GM23338 (cell line): ENCODE results near the gene CNOT11. TPM values are rescaled to one million over a fixed set of nuclear protein-coding genes. Genes with fewer than 3 reads are reported as not detected.
A peak's percentile ranks its signal among the peaks of the same experiment; 100 is the strongest.

ENCODE experiments used
- ATAC-seq: fragments of 200-7000 bp; cut with Tn5 transposase; 3 replicates; pipeline ENCODE4 v1.9.1; 2020
- DNase-seq: peaks from one replicate; pipeline ENCODE4 v3.0.0-alpha.2; 2015; ENCODE audit warnings: low spot score
- H2AFZ ChIP-seq: fragments of 200-600 bp; sonication (generic); 2 replicates; pipeline ENCODE4 v1.8.0; 2016; ENCODE audit warnings: antibody characterized with exemption, mild to moderate bottlenecking, moderate library complexity
- H3F3A ChIP-seq: fragments of 200-600 bp; sonication (generic); replicated peaks from 2 replicates; pipeline ENCODE4 v1.8.0; 2017; ENCODE audit warnings: antibody characterized with exemption, mixed run types, low read depth
- H3K27ac ChIP-seq: fragments of 200-600 bp; sonication (generic); 2 replicates; pipeline ENCODE4 v1.6.1; 2016; ENCODE audit warnings: low read depth
- H3K27me3 ChIP-seq: fragments of 200-600 bp; sonication (generic); 2 replicates; pipeline ENCODE4 v1.8.0; 2016; ENCODE audit warnings: mild to moderate bottlenecking, mixed run types, moderate library complexity; ENCODE audit not compliant: insufficient read depth
- H3K36me3 ChIP-seq: fragments of 200-600 bp; sonication (generic); 2 replicates; pipeline ENCODE4 v1.8.0; 2016; ENCODE audit warnings: mild to moderate bottlenecking; ENCODE audit not compliant: insufficient read depth
- H3K4me1 ChIP-seq: fragments of 200-600 bp; sonication (generic); 2 replicates; pipeline ENCODE4 v1.8.0; 2016; ENCODE audit warnings: mild to moderate bottlenecking, moderate library complexity; ENCODE audit not compliant: insufficient read depth
- H3K4me2 ChIP-seq: fragments of 200-600 bp; sonication (generic); 2 replicates; pipeline ENCODE4 v1.7.1; 2017; ENCODE audit warnings: mixed run types
- H3K4me3 ChIP-seq: fragments of 200-600 bp; sonication (generic); 2 replicates; pipeline ENCODE4 v1.6.1; 2016; ENCODE audit warnings: mixed run types
- H3K79me2 ChIP-seq: fragments of 200-600 bp; sonication (generic); replicated peaks from 2 replicates; pipeline ENCODE4 v1.8.0; 2017; ENCODE audit warnings: mild to moderate bottlenecking; ENCODE audit not compliant: insufficient read depth
- H3K9me2 ChIP-seq: fragments of 200-600 bp; sonication (generic); 2 replicates; pipeline ENCODE4 v1.8.0; 2017; ENCODE audit not compliant: insufficient read depth
- H4K20me1 ChIP-seq: fragments of 200-600 bp; sonication (generic); replicated peaks from 2 replicates; pipeline ENCODE4 v1.8.0; 2017; ENCODE audit warnings: mild to moderate bottlenecking; ENCODE audit not compliant: insufficient read depth
- H3K27ac Mint-ChIP-seq: 2 replicates; pipeline ENCODE4 v1.8.0; 2020; ENCODE audit warnings: inconsistent platforms, mild to moderate bottlenecking, moderate library complexity, mixed read lengths
- H3K27me3 Mint-ChIP-seq: 3 replicates; pipeline ENCODE4 v1.8.0; 2022; ENCODE audit warnings: low read depth, mild to moderate bottlenecking, moderate library complexity, mixed read lengths, inconsistent platforms; ENCODE audit not compliant: insufficient read depth, poor library complexity
- H3K36me3 Mint-ChIP-seq: 3 replicates; pipeline ENCODE4 v1.8.0; 2021; ENCODE audit warnings: low read depth, mild to moderate bottlenecking, inconsistent platforms, moderate library complexity, mixed read lengths
- H3K4me1 Mint-ChIP-seq: 3 replicates; pipeline ENCODE4 v1.8.0; 2020; ENCODE audit warnings: mild to moderate bottlenecking, inconsistent platforms, mixed read lengths
- H3K4me3 Mint-ChIP-seq: 3 replicates; pipeline ENCODE4 v1.8.0; 2021; ENCODE audit warnings: moderate library complexity, mild to moderate bottlenecking, inconsistent platforms, mixed read lengths
- H3K9me3 Mint-ChIP-seq: 3 replicates; pipeline ENCODE4 v1.8.0; 2020; ENCODE audit warnings: moderate library complexity, mild to moderate bottlenecking, inconsistent platforms, mixed read lengths
- CREB1 ChIP-seq: fragments of 250-450 bp; sonication (Bioruptor Pico); IDR thresholded peaks from 2 replicates; pipeline ENCODE4 v1.5.0; 2020; ENCODE audit warnings: low read depth, mild to moderate bottlenecking, moderate library complexity
- EZH2phosphoT487 ChIP-seq: fragments of 200-600 bp; sonication (generic); IDR thresholded peaks from one replicate; pipeline ENCODE4 v1.8.1; 2018; ENCODE audit warnings: antibody characterized with exemption; ENCODE audit not compliant: unreplicated experiment
- JUNB ChIP-seq: IDR thresholded peaks from one replicate; pipeline ENCODE4 v1.6.1; 2016; ENCODE audit warnings: antibody characterized with exemption; ENCODE audit not compliant: unreplicated experiment
- ZNF114 ChIP-seq: fragments of 250-450 bp; sonication (Bioruptor Pico); IDR thresholded peaks from 2 replicates; pipeline ENCODE4 v1.5.0; 2020; ENCODE audit warnings: mild to moderate bottlenecking, moderate library complexity
- polyA plus RNA-seq: library from polyadenylated mRNA; unstranded; fragments of >200 nt; fragmentation: Nextera tagmentation; extraction: Ambion mirVana; gene quantifications from 2 replicates; pipeline ENCODE4 v1.2.1, GENCODE V29; 2016
- total RNA-seq: library from RNA; depleted of rRNA; stranded (reverse); fragments of >200 nt; shearing (Covaris generic); gene quantifications from 2 replicates; pipeline ENCODE4 v1.2.3, GENCODE V29; 2014
- TF ChIP-seq, protein P1 (sequence below), 2 experiments: fragments of 200-600 bp in 1 of 2; sonication (generic) in 1 of 2; conservative IDR thresholded peaks; 2 replicates each; pipeline versions ENCODE4 v1.5.1 to v1.6.1; 2016 to 2017; ENCODE audit warnings: antibody characterized with exemption in 2 of 2, low read depth in 2 of 2, mild to moderate bottlenecking in 2 of 2, moderate library complexity in 1 of 2
- TF ChIP-seq, protein P2 (sequence below): fragments of 250-450 bp; sonication (Bioruptor Pico); IDR thresholded peaks from 2 replicates; pipeline ENCODE4 v1.5.0; 2020; ENCODE audit warnings: mild to moderate bottlenecking, moderate library complexity
- TF ChIP-seq, protein P3 (sequence below): IDR thresholded peaks from one replicate; pipeline ENCODE4 v1.6.1; 2018; ENCODE audit warnings: antibody characterized with exemption; ENCODE audit not compliant: unreplicated experiment

Gene CNOT11
- total and polyA plus RNA-seq, 2 experiments from 2014 or later, result 34.8 to 74.2 TPM

DNA sequence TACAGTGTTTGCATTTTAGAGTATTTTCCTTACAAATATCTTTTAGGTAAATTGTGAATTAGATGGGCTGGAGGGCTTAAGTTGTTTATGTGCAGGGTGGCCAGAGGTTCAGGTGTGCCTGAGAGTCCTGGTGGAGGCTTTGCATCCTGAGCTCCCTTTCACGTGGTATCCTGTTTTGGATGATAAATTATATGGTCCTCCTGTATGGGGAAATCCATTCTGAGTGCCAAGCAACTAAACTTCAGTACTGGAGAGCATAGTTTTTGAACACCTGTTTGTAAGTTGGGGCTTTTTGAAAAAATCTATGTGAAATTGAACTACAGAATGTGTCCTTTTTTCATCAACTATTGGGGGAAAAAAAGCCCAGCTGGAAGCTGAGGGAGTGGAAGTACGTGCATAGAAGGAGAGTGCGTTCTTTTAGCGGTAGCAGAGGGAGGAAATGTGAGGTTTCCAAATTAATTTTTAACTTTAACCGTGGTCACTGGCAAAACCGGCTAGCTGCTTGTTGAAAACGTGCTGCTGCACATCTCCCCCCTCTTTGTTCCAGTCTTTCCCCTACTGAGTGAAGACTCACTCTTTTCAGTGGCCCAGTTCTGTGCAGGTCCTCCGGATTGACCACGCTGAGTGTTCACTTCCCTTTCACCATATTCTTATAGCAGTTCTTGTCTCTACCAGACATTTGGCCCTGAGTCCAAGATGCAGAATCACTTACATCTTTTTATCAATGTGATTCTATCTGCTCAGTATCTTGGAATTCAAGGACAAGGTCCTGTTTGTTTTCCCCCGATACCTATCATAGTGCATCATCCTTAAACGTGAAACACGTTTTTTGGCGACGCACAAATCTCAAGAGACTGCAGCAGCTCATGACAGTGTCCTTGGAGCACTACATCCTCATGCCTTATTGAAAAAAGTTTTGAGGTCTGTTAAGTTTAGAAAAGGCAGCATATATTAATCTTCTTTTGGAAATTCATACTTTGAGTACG, 15.3 kb downstream of the CNOT11 start:
- Mint-ChIP-seq H3K27me3 (no peaks in the 10 kb centered on the region), H3K9me3 (no peaks in the 10 kb centered on the region), H3K36me3 (peaks cover 66% of the 10 kb centered on the region), H3K4me1 (peaks cover 13% of the 10 kb centered on the region; the same call in 2 of the 3 replicates), H3K27ac (peak overlapping the region; percentile 42), H3K4me3 (no peak overlapping the region)
- Histone ChIP-seq H3K4me2 (no peak overlapping the region), H3K79me2 (no peaks in the 10 kb centered on the region), H4K20me1 (0 out of 2 replicates have a peak, but pooled peaks cover 4% of the 10 kb centered on the region), H2AFZ (no peak overlapping the region), H3F3A (no peaks in the 10 kb centered on the region; the same call in 1 of the 2 replicates), H3K27me3 (no peaks in the 10 kb centered on the region), H3K36me3 (peaks cover 35% of the 10 kb centered on the region), H3K9me2 (no peaks in the 10 kb centered on the region), H3K4me1 (no peaks in the 10 kb centered on the region), H3K27ac (0 out of 2 replicates have a peak overlapping the region, but pooled peaks have one; percentile 64), H3K4me3 (no peak overlapping the region)
- TF ChIP-seq JUNB (no peak), EZH2phosphoT487 (no peak), CREB1 (no peak), ZNF114 (CRISPR knock-in tag) (no peak)
- TF ChIP-seq, protein P1, sequence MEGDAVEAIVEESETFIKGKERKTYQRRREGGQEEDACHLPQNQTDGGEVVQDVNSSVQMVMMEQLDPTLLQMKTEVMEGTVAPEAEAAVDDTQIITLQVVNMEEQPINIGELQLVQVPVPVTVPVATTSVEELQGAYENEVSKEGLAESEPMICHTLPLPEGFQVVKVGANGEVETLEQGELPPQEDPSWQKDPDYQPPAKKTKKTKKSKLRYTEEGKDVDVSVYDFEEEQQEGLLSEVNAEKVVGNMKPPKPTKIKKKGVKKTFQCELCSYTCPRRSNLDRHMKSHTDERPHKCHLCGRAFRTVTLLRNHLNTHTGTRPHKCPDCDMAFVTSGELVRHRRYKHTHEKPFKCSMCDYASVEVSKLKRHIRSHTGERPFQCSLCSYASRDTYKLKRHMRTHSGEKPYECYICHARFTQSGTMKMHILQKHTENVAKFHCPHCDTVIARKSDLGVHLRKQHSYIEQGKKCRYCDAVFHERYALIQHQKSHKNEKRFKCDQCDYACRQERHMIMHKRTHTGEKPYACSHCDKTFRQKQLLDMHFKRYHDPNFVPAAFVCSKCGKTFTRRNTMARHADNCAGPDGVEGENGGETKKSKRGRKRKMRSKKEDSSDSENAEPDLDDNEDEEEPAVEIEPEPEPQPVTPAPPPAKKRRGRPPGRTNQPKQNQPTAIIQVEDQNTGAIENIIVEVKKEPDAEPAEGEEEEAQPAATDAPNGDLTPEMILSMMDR (conservative IDR thresholded peaks at IDR 0.05; ENCODE audit: low read depth in 2 of 2), result no peak
- no peak for ATAC-seq
- DNase-seq, result no peak

DNA sequence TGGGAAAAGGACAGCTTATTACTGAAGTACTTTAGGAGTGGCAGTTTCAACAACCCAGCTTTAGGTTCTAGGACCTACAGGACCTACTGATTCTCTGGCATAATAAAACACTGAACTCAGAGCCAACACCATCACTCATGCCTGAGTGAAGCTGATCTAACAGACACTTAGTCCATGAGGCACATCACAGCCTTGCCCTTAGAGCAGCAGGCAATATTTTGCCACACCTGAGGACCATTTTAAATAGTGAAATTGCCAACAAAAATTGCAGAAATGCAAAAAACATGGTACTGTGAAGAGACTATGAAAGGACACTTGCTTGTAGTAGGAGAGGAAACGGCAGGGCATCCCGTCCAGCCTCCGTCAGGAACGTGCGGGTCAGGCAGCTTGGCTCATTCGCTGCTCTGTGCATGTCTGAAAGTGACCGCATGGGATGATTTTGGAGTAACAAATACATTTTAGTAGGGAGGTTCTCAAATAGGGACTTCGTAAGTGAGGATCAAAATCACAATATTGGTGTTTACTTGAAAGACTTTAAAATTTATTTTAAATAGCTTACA, 18.1 kb downstream of the CNOT11 start:
- Mint-ChIP-seq H3K4me3 (no peak overlapping the region), H3K36me3 (peaks cover 56% of the 10 kb centered on the region), H3K27ac (no peak overlapping the region), H3K4me1 (peaks cover 1% of the 10 kb centered on the region; the same call in 2 of the 3 replicates), H3K9me3 (no peaks in the 10 kb centered on the region), H3K27me3 (no peaks in the 10 kb centered on the region)
- ATAC-seq, result no peak
- H3K4me2 ChIP-seq, result no peak overlapping the region
- no peaks in the 10 kb centered on the region for H3K4me1 ChIP-seq
- no peaks in the 10 kb centered on the region; the same call in 1 of the 2 replicates for H3F3A ChIP-seq
- H3K36me3 ChIP-seq, result peaks cover 19% of the 10 kb centered on the region; the same call in 1 of the 2 replicates
- H3K27me3 ChIP-seq, result no peaks in the 10 kb centered on the region
- no peak overlapping the region for H3K27ac ChIP-seq
- no peak overlapping the region for H2AFZ ChIP-seq
- 0 out of 2 replicates have a peak, but pooled peaks cover 2% of the 10 kb centered on the region for H4K20me1 ChIP-seq
- no peak for DNase-seq
- no peaks in the 10 kb centered on the region for H3K79me2 ChIP-seq
- no peak overlapping the region for H3K4me3 ChIP-seq
- no peaks in the 10 kb centered on the region for H3K9me2 ChIP-seq
- TF ChIP-seq JUNB (no peak), CREB1 (no peak)
- TF ChIP-seq, protein P2, sequence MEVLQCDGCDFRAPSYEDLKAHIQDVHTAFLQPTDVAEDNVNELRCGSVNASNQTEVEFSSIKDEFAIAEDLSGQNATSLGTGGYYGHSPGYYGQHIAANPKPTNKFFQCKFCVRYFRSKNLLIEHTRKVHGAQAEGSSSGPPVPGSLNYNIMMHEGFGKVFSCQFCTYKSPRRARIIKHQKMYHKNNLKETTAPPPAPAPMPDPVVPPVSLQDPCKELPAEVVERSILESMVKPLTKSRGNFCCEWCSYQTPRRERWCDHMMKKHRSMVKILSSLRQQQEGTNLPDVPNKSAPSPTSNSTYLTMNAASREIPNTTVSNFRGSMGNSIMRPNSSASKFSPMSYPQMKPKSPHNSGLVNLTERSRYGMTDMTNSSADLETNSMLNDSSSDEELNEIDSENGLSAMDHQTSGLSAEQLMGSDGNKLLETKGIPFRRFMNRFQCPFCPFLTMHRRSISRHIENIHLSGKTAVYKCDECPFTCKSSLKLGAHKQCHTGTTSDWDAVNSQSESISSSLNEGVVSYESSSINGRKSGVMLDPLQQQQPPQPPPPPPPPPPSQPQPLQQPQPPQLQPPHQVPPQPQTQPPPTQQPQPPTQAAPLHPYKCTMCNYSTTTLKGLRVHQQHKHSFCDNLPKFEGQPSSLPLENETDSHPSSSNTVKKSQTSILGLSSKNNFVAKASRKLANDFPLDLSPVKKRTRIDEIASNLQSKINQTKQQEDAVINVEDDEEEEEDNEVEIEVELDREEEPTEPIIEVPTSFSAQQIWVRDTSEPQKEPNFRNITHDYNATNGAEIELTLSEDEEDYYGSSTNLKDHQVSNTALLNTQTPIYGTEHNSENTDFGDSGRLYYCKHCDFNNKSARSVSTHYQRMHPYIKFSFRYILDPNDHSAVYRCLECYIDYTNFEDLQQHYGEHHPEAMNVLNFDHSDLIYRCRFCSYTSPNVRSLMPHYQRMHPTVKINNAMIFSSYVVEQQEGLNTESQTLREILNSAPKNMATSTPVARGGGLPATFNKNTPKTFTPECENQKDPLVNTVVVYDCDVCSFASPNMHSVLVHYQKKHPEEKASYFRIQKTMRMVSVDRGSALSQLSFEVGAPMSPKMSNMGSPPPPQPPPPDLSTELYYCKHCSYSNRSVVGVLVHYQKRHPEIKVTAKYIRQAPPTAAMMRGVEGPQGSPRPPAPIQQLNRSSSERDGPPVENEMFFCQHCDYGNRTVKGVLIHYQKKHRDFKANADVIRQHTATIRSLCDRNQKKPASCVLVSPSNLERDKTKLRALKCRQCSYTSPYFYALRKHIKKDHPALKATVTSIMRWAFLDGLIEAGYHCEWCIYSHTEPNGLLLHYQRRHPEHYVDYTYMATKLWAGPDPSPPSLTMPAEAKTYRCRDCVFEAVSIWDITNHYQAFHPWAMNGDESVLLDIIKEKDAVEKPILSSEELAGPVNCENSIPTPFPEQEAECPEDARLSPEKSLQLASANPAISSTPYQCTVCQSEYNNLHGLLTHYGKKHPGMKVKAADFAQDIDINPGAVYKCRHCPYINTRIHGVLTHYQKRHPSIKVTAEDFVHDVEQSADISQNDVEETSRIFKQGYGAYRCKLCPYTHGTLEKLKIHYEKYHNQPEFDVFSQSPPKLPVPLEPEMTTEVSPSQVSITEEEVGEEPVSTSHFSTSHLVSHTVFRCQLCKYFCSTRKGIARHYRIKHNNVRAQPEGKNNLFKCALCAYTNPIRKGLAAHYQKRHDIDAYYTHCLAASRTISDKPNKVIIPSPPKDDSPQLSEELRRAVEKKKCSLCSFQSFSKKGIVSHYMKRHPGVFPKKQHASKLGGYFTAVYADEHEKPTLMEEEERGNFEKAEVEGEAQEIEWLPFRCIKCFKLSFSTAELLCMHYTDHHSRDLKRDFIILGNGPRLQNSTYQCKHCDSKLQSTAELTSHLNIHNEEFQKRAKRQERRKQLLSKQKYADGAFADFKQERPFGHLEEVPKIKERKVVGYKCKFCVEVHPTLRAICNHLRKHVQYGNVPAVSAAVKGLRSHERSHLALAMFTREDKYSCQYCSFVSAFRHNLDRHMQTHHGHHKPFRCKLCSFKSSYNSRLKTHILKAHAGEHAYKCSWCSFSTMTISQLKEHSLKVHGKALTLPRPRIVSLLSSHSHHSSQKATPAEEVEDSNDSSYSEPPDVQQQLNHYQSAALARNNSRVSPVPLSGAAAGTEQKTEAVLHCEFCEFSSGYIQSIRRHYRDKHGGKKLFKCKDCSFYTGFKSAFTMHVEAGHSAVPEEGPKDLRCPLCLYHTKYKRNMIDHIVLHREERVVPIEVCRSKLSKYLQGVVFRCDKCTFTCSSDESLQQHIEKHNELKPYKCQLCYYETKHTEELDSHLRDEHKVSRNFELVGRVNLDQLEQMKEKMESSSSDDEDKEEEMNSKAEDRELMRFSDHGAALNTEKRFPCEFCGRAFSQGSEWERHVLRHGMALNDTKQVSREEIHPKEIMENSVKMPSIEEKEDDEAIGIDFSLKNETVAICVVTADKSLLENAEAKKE (CRISPR knock-in tag), result no peak
- TF ChIP-seq, protein P3, sequence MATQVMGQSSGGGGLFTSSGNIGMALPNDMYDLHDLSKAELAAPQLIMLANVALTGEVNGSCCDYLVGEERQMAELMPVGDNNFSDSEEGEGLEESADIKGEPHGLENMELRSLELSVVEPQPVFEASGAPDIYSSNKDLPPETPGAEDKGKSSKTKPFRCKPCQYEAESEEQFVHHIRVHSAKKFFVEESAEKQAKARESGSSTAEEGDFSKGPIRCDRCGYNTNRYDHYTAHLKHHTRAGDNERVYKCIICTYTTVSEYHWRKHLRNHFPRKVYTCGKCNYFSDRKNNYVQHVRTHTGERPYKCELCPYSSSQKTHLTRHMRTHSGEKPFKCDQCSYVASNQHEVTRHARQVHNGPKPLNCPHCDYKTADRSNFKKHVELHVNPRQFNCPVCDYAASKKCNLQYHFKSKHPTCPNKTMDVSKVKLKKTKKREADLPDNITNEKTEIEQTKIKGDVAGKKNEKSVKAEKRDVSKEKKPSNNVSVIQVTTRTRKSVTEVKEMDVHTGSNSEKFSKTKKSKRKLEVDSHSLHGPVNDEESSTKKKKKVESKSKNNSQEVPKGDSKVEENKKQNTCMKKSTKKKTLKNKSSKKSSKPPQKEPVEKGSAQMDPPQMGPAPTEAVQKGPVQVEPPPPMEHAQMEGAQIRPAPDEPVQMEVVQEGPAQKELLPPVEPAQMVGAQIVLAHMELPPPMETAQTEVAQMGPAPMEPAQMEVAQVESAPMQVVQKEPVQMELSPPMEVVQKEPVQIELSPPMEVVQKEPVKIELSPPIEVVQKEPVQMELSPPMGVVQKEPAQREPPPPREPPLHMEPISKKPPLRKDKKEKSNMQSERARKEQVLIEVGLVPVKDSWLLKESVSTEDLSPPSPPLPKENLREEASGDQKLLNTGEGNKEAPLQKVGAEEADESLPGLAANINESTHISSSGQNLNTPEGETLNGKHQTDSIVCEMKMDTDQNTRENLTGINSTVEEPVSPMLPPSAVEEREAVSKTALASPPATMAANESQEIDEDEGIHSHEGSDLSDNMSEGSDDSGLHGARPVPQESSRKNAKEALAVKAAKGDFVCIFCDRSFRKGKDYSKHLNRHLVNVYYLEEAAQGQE, result no peak
